Neural cell (in vitro differentiated cells): Measurements from ENCODE around the gene LENEP. TPM values are rescaled to one million over a fixed set of nuclear protein-coding genes. Genes with fewer than 3 reads are reported as not detected.

Source experiments
- H2AFZ ChIP-seq: fragments of 200-600, 300-800 bp; sonication (generic), shearing (Covaris generic); 2 replicates; pipeline ENCODE4 v1.6.0; 2014; ENCODE audit warnings: low read depth, mild to moderate bottlenecking, antibody characterized with exemption, low read length, moderate library complexity
- H3F3A ChIP-seq: fragments of 200-600 bp; shearing (Covaris generic); 2 replicates; pipeline ENCODE4 v1.6.1; 2016; ENCODE audit warnings: mild to moderate bottlenecking, moderate library complexity, mixed read lengths, antibody characterized with exemption, low read length; ENCODE audit not compliant: insufficient read depth, poor library complexity, severe bottlenecking
- H3K27ac ChIP-seq: fragments of 200-600, 300-800 bp; sonication (generic), shearing (Covaris generic); 2 replicates; pipeline ENCODE4 v1.5.1; 2014; ENCODE audit warnings: mild to moderate bottlenecking, low read length, moderate library complexity
- H3K27me3 ChIP-seq: fragments of 300-800, 200-600 bp; sonication (generic), shearing (Covaris generic); 2 replicates; pipeline ENCODE4 v1.6.0; 2014; ENCODE audit warnings: mild to moderate bottlenecking, low read depth, low read length, moderate library complexity; ENCODE audit not compliant: insufficient read depth
- H3K36me3 ChIP-seq: fragments of 300-800, 200-600 bp; sonication (generic), shearing (Covaris generic); 2 replicates; pipeline ENCODE4 v1.5.1; 2014; ENCODE audit warnings: mild to moderate bottlenecking, antibody characterized with exemption, low read length, moderate library complexity; ENCODE audit not compliant: insufficient read depth
- H3K4me2 ChIP-seq: fragments of 300-800, 200-600 bp; sonication (generic), shearing (Covaris generic); 2 replicates; pipeline ENCODE4 v1.6.0; 2014; ENCODE audit warnings: mild to moderate bottlenecking, low read length
- H3K4me3 ChIP-seq: fragments of 300-800, 200-600 bp; sonication (generic), shearing (Covaris generic); 2 replicates; pipeline ENCODE4 v1.5.1; 2014; ENCODE audit warnings: mild to moderate bottlenecking, low read length, moderate library complexity
- H3K79me2 ChIP-seq: fragments of 200-600 bp; shearing (Covaris generic); replicated peaks from 2 replicates; pipeline ENCODE4 v1.6.0; 2014; ENCODE audit warnings: mild to moderate bottlenecking, low read length, moderate library complexity; ENCODE audit not compliant: insufficient read depth
- H3K9ac ChIP-seq: fragments of 300-800, 200-600 bp; sonication (generic), shearing (Covaris generic); 2 replicates; pipeline ENCODE4 v1.6.1; 2016; ENCODE audit warnings: mild to moderate bottlenecking, low read length, mixed read lengths
- H3K9me2 ChIP-seq: fragments of 200-600 bp; shearing (Covaris generic); 2 replicates; pipeline ENCODE4 v1.6.1; 2016; ENCODE audit warnings: mild to moderate bottlenecking, low read length, mixed read lengths; ENCODE audit not compliant: insufficient read depth
- H3K9me3 ChIP-seq: fragments of 200-600, 300-800 bp; sonication (generic), shearing (Covaris generic); 2 replicates; pipeline ENCODE4 v1.6.1; 2016; ENCODE audit warnings: mild to moderate bottlenecking, mixed run types, low read length, moderate library complexity, mixed read lengths
- H4K20me1 ChIP-seq: fragments of 200-600 bp; shearing (Covaris generic); 2 replicates; pipeline ENCODE4 v1.6.1; 2016; ENCODE audit warnings: mild to moderate bottlenecking, mixed run types; ENCODE audit not compliant: insufficient read depth
- EP300 ChIP-seq: fragments of 450-650 bp; conservative IDR thresholded peaks from 2 replicates; pipeline ENCODE4 v1.6.1; 2014; ENCODE audit warnings: antibody characterized with exemption, mild to moderate bottlenecking, moderate library complexity; ENCODE audit not compliant: poor library complexity, severe bottlenecking
- EZH2 ChIP-seq: fragments of 200-600, 300-800 bp; shearing (Covaris generic), sonication (generic); IDR thresholded peaks from 2 replicates; pipeline ENCODE4 v1.6.1; 2014; ENCODE audit warnings: antibody characterized with exemption, low read length, borderline replicate concordance, mild to moderate bottlenecking; ENCODE audit not compliant: insufficient read depth, poor library complexity, severe bottlenecking
- MXI1 ChIP-seq: fragments of 450-650 bp; conservative IDR thresholded peaks from 2 replicates; pipeline ENCODE4 v1.6.1; 2014; ENCODE audit warnings: antibody characterized with exemption, mild to moderate bottlenecking; ENCODE audit not compliant: poor library complexity, severe bottlenecking
- POLR2AphosphoS5 ChIP-seq: IDR thresholded peaks from 2 replicates; pipeline ENCODE4 v1.6.1; 2012
- RAD21 ChIP-seq: fragments of 450-650 bp; conservative IDR thresholded peaks from 2 replicates; pipeline ENCODE4 v1.6.1; 2014; ENCODE audit warnings: antibody characterized with exemption, mild to moderate bottlenecking, moderate library complexity
- SMC3 ChIP-seq: fragments of 450-650 bp; conservative IDR thresholded peaks from 2 replicates; pipeline ENCODE4 v1.6.1; 2014; ENCODE audit warnings: antibody characterized with exemption, mild to moderate bottlenecking, moderate library complexity; ENCODE audit not compliant: poor library complexity
- TAF1 ChIP-seq: IDR thresholded peaks from 2 replicates; pipeline ENCODE4 v1.6.1; 2012; ENCODE audit warnings: low read depth
- polyA plus RNA-seq: library from polyadenylated mRNA; depleted of rRNA; stranded (reverse); fragments of >200 nt; gene quantifications from 2 replicates; pipeline ENCODE4 v1.2.3, GENCODE V29; 2014
- TF ChIP-seq, protein P1 (sequence below): IDR thresholded peaks from 2 replicates; pipeline ENCODE4 v1.6.1; 2012; ENCODE audit warnings: borderline replicate concordance
- TF ChIP-seq, protein P2 (sequence below): fragments of 450-650 bp; IDR thresholded peaks from 2 replicates; pipeline ENCODE4 v1.5.1; 2014; ENCODE audit warnings: antibody characterized with exemption, mild to moderate bottlenecking, moderate library complexity; ENCODE audit not compliant: poor library complexity, severe bottlenecking

The LENEP gene
- polyA plus RNA-seq, 1 donor from 2014 or later = not detected

DNA sequence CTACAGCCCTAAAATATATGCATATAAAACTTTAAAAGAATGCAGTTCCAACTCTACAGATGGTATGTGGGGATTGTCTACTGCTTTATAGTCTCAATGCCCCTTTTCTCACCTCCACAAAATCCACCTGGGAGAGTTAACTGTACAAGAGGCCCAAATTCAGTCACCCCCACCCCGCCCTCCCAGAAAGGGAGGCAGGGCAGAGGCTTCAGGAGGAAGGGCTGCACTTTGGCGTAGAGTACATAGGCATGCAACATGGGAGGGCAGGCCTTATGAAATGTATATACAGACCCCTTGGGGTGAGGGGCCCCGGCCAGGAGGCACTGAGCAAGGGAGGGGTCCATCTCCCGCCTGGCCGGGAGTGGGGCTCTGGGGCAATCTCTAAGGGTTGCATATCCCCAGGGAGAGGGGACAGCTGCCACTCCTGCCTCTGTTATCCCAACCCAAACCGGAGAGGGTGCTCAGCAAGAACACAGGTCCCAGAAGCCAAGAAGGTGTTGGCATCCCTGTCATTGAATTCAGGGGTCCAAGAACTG lies 30.5 kb upstream of the LENEP start:
- Histone ChIP-seq H3K27me3 (no peaks in the 10 kb centered on the region), H3K9me3 (no peaks in the 10 kb centered on the region), H3K9ac (peak overlapping the region; percentile 98), H3K79me2 (peaks cover 24% of the 10 kb centered on the region), H3K9me2 (no peaks in the 10 kb centered on the region), H3K27ac (peak overlapping the region; percentile 95), H3K4me3 (peak overlapping the region; percentile 98), H2AFZ (peak overlapping the region; percentile 93), H3K36me3 (no peaks in the 10 kb centered on the region), H4K20me1 (no peaks in the 10 kb centered on the region), H3K4me2 (peak overlapping the region; percentile 80), H3F3A (no peaks in the 10 kb centered on the region)
- no peak for TF ChIP-seq EZH2
- no peak for TF ChIP-seq SMC3
- TF ChIP-seq, protein P1, sequence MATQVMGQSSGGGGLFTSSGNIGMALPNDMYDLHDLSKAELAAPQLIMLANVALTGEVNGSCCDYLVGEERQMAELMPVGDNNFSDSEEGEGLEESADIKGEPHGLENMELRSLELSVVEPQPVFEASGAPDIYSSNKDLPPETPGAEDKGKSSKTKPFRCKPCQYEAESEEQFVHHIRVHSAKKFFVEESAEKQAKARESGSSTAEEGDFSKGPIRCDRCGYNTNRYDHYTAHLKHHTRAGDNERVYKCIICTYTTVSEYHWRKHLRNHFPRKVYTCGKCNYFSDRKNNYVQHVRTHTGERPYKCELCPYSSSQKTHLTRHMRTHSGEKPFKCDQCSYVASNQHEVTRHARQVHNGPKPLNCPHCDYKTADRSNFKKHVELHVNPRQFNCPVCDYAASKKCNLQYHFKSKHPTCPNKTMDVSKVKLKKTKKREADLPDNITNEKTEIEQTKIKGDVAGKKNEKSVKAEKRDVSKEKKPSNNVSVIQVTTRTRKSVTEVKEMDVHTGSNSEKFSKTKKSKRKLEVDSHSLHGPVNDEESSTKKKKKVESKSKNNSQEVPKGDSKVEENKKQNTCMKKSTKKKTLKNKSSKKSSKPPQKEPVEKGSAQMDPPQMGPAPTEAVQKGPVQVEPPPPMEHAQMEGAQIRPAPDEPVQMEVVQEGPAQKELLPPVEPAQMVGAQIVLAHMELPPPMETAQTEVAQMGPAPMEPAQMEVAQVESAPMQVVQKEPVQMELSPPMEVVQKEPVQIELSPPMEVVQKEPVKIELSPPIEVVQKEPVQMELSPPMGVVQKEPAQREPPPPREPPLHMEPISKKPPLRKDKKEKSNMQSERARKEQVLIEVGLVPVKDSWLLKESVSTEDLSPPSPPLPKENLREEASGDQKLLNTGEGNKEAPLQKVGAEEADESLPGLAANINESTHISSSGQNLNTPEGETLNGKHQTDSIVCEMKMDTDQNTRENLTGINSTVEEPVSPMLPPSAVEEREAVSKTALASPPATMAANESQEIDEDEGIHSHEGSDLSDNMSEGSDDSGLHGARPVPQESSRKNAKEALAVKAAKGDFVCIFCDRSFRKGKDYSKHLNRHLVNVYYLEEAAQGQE = no peak
- no peak for TF ChIP-seq EP300
- TF ChIP-seq POLR2AphosphoS5 = no peak
- no peak for TF ChIP-seq RAD21
- TF ChIP-seq MXI1 = no peak
- TF ChIP-seq, protein P2, sequence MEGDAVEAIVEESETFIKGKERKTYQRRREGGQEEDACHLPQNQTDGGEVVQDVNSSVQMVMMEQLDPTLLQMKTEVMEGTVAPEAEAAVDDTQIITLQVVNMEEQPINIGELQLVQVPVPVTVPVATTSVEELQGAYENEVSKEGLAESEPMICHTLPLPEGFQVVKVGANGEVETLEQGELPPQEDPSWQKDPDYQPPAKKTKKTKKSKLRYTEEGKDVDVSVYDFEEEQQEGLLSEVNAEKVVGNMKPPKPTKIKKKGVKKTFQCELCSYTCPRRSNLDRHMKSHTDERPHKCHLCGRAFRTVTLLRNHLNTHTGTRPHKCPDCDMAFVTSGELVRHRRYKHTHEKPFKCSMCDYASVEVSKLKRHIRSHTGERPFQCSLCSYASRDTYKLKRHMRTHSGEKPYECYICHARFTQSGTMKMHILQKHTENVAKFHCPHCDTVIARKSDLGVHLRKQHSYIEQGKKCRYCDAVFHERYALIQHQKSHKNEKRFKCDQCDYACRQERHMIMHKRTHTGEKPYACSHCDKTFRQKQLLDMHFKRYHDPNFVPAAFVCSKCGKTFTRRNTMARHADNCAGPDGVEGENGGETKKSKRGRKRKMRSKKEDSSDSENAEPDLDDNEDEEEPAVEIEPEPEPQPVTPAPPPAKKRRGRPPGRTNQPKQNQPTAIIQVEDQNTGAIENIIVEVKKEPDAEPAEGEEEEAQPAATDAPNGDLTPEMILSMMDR = no peak

DNA sequence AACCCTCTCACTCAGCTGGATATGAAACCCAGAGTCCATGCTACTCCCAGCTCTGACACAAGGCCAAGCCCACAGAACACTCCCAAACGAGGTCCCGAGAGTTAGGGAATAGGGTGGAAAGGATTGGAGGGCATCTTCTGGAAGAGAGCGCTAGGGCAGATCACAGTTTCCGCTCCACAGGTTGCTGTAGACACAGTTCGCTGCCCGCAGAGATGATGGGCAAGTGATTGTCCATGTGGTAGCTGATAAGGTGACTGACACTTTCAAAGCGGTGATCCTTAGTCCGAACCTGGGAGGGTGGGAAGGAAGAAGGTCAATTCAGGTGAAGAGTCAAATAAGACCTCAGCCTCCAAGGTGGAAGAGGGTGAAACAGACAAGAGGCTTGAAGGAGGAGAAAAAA lies 29.7 kb upstream of the LENEP start:
- no peaks in the 10 kb centered on the region for H3K9me2 ChIP-seq
- H3K9ac ChIP-seq = no peak overlapping the region
- TF ChIP-seq POLR2AphosphoS5 = no peak
- no peak for TF ChIP-seq TAF1
- no peak for TF ChIP-seq EP300
- TF ChIP-seq, protein P1 = no peak
- no peak for TF ChIP-seq MXI1
- TF ChIP-seq RAD21 = no peak
- TF ChIP-seq, protein P2 = no peak
- TF ChIP-seq SMC3 = no peak
- TF ChIP-seq EZH2 = no peak
- no peak overlapping the region for H3K4me3 ChIP-seq
- H3K4me2 ChIP-seq = no peak overlapping the region
- H3K9me3 ChIP-seq = no peaks in the 10 kb centered on the region
- no peaks in the 10 kb centered on the region for H3K36me3 ChIP-seq
- no peak overlapping the region for H2AFZ ChIP-seq
- no peaks in the 10 kb centered on the region for H3K27me3 ChIP-seq
- H3F3A ChIP-seq = no peaks in the 10 kb centered on the region
- H4K20me1 ChIP-seq = no peaks in the 10 kb centered on the region
- peaks cover 24% of the 10 kb centered on the region for H3K79me2 ChIP-seq
- H3K27ac ChIP-seq = no peak overlapping the region
